GM23338 (cell line): ENCODE measurements around the gene RASGRF2.

Source experiments
- CREB1 ChIP-seq: fragments of 250-450 bp; sonication (Bioruptor Pico); IDR thresholded peaks from 2 replicates; pipeline ENCODE4 v1.5.0; 2020; ENCODE audit warnings: low read depth, mild to moderate bottlenecking, moderate library complexity
- ETS1 ChIP-seq: IDR thresholded peaks from 2 replicates; pipeline ENCODE4 v1.6.1; 2016; ENCODE audit warnings: antibody characterized with exemption
- EZH2 ChIP-seq: fragments of 200-600 bp; sonication (generic); IDR thresholded peaks from one replicate; pipeline ENCODE4 v1.8.0; 2017; ENCODE audit warnings: antibody characterized with exemption, mild to moderate bottlenecking, low read depth; ENCODE audit not compliant: unreplicated experiment
- EZH2phosphoT487 ChIP-seq: fragments of 200-600 bp; sonication (generic); IDR thresholded peaks from one replicate; pipeline ENCODE4 v1.8.1; 2018; ENCODE audit warnings: antibody characterized with exemption; ENCODE audit not compliant: unreplicated experiment
- JUNB ChIP-seq: IDR thresholded peaks from one replicate; pipeline ENCODE4 v1.6.1; 2016; ENCODE audit warnings: antibody characterized with exemption; ENCODE audit not compliant: unreplicated experiment
- POLR2AphosphoS5 ChIP-seq: IDR thresholded peaks from 2 replicates; pipeline ENCODE4 v1.6.1; 2016; ENCODE audit warnings: antibody characterized with exemption, low read depth
- ZNF331 ChIP-seq: fragments of 250-450 bp; sonication (Bioruptor Pico); IDR thresholded peaks from 2 replicates; pipeline ENCODE4 v1.5.0; 2020; ENCODE audit warnings: low read depth, mild to moderate bottlenecking, moderate library complexity
- TF ChIP-seq, protein P1 (sequence below), 2 experiments: fragments of 200-600 bp in 1 of 2; sonication (generic) in 1 of 2; conservative IDR thresholded peaks; 2 replicates each; pipeline versions ENCODE4 v1.5.1 to v1.6.1; 2016 to 2017; ENCODE audit warnings: antibody characterized with exemption in 2 of 2, low read depth in 2 of 2, mild to moderate bottlenecking in 2 of 2, moderate library complexity in 1 of 2
- TF ChIP-seq, protein P2 (sequence below): IDR thresholded peaks from one replicate; pipeline ENCODE4 v1.6.1; 2018; ENCODE audit warnings: antibody characterized with exemption; ENCODE audit not compliant: unreplicated experiment

DNA sequence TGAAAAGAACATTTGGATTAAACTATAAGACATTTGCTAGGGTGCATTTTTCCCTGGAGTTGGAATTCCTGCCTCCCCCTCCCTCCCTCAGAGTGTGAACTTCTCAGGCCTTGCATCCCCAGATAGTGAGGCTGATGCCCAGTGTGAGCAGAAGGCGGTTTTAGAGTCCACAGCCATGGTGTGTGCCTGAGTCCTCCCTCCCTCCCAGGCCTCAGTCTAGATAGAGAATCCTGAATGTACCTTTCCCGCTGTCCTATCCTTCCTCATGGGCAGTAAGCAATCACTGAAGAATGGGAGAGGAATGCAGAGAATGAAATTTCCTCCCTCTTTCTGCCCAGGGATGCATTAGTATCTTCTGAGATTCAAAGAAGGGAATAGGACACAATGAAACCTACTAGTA is 108.5 kb downstream of the RASGRF2 start:
- TF ChIP-seq EZH2 (no peak), CREB1 (no peak), POLR2AphosphoS5 (no peak), JUNB (no peak), ZNF331 (CRISPR knock-in tag) (no peak), EZH2phosphoT487 (no peak), ETS1 (no peak)
- TF ChIP-seq, protein P1, sequence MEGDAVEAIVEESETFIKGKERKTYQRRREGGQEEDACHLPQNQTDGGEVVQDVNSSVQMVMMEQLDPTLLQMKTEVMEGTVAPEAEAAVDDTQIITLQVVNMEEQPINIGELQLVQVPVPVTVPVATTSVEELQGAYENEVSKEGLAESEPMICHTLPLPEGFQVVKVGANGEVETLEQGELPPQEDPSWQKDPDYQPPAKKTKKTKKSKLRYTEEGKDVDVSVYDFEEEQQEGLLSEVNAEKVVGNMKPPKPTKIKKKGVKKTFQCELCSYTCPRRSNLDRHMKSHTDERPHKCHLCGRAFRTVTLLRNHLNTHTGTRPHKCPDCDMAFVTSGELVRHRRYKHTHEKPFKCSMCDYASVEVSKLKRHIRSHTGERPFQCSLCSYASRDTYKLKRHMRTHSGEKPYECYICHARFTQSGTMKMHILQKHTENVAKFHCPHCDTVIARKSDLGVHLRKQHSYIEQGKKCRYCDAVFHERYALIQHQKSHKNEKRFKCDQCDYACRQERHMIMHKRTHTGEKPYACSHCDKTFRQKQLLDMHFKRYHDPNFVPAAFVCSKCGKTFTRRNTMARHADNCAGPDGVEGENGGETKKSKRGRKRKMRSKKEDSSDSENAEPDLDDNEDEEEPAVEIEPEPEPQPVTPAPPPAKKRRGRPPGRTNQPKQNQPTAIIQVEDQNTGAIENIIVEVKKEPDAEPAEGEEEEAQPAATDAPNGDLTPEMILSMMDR (conservative IDR thresholded peaks at IDR 0.05; ENCODE audit: low read depth in 2 of 2): no peak
- TF ChIP-seq, protein P2, sequence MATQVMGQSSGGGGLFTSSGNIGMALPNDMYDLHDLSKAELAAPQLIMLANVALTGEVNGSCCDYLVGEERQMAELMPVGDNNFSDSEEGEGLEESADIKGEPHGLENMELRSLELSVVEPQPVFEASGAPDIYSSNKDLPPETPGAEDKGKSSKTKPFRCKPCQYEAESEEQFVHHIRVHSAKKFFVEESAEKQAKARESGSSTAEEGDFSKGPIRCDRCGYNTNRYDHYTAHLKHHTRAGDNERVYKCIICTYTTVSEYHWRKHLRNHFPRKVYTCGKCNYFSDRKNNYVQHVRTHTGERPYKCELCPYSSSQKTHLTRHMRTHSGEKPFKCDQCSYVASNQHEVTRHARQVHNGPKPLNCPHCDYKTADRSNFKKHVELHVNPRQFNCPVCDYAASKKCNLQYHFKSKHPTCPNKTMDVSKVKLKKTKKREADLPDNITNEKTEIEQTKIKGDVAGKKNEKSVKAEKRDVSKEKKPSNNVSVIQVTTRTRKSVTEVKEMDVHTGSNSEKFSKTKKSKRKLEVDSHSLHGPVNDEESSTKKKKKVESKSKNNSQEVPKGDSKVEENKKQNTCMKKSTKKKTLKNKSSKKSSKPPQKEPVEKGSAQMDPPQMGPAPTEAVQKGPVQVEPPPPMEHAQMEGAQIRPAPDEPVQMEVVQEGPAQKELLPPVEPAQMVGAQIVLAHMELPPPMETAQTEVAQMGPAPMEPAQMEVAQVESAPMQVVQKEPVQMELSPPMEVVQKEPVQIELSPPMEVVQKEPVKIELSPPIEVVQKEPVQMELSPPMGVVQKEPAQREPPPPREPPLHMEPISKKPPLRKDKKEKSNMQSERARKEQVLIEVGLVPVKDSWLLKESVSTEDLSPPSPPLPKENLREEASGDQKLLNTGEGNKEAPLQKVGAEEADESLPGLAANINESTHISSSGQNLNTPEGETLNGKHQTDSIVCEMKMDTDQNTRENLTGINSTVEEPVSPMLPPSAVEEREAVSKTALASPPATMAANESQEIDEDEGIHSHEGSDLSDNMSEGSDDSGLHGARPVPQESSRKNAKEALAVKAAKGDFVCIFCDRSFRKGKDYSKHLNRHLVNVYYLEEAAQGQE: no peak
